ENCODE measurements around the gene BCL6.

GRCh38 chr3:187725224-187725623, 20.0 kb downstream of the BCL6 start:
- TF ChIP-seq EZH2 (IDR thresholded peaks at IDR 0.05) (no peak), EZH2phosphoT487 (IDR thresholded peaks at IDR 0.05) (no peak)
